Activated T-cell treated with anti-CD3 and anti-CD28 coated beads for 1 hour (primary cell): ENCODE results near the gene S100A5.
A peak's percentile ranks its signal among the peaks of the same experiment; 100 is the strongest.
"Not testable (repeated sequence)": the region's sequence is repeated elsewhere in the genome, so short reads cannot be mapped to it uniquely, and the experiment has no call there.

Experiments used
- DNase-seq: peaks from one replicate; pipeline ENCODE4 v3.0.0-alpha.2; 2020; ENCODE audit warnings: low read depth

S100A5 gene

DNA sequence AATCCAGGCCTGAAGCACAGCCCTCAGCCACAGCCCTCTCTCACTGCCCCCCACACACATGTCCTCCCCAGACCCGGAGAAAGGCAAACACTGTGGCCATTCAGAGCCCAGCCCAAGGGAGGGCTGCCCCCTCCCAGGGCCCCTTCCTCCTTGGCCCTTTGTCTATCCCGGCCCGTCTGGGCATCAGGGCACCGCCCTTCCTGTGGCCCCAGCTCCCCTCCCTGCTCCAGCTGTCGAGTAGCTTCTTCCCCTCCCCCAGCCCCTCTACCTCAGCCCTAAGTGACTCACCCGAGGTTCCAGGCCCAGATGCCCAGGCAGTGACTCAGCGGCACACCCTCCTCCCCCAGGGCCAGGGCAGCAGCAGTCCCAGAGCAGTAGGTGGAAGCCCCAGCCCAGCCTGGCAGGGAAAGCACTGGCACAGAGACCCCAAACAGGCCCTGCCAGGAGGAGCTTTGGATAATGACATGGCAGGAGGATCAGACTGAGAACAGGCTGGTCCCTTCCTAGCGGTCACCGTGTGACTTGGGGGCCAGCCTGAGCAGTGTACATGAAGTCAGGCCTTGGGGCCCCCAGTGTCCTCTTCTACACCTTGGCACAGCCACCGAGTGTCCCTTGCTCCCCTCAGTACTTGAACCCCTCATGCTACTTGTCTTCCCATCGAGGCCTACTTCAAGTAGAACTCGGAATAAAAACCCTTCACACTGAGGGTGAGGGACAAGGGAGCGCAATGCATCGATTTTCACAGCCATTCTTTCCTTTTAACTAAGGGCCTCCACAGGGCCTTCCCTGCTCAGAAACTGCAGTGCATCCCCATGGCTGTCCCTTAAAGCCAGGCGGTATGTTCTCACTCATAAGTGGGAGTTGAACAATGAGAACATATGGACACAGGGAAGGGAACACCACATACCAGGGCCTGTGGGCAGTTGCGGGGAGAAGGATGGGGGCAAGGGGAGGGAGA is 26.0 kb upstream of the S100A5 start:
- peak; percentile 76 for DNase-seq

DNA sequence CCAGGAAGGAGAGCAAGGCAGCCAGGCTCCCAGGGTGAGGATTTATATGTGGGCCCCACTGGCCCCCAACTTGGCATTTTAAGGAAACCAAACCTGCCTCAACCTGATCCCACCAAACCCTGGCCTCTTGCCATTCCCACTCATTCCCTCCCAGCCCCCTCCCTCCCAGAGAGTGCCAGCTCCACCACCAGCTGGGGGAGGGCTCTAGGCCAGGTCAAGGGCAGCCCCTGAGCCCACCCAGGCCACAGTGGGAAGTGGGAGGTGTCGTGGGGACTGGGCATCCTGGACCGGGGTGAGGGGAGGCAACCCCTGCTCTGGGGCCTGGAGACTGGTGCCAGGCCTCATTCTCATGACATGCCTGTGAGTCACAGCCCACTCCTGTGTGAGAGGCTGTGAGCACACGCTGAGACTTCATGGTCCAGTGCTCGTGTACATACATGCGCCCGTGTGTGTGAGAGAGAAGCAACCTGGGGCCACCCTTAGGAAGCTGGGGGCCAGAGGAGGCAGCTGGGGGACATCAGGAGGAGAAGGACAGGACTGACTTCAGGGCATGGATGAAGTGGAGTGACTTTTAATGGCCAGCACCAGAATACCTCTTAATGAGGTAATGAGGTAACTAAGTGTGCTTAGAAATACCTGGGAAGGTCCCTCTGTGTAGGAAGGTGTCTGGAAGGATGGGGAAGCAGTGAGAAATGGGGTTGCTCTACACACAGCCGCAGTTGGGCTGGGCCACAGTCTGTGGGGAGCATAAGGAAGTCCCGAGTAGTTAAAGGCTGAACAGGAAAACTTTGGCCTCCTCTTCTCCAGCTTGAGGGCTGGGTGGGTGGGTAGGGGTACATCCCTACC is 25.0 kb upstream of the S100A5 start, which contains the start of gene S100A2:
Gene S100A2, minus strand, starts transcription at position 316 of the 846 bp plus-strand sequence. CDS start 1,967 bp downstream, outside the sequence.
- no peak for DNase-seq

DNA sequence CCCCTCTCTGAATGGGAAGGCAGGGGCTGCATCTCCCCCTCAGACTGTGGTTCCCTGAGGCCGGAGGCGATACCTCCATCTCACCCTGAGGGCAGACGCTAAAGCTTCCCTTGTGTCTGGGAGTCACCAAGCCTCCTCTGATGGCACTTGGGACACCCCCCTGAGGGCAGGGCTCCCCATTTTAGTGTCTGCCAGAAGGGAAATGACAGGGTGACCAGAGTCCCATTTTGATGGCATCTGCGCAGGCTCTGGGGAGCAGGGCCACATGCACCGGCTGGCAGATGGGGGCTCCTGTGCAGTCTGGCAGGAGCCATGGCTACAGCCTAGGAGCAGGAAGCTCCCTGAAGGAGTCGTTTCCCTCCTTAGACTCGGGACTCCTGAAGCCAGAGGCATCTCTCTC is 23.3 kb upstream of the S100A5 start:
- DNase-seq: no peak

- DNase-seq: no peak
These were observed 22.8 kb upstream of the S100A5 start for GRCh38 chr1:153563483-153563901.

DNA sequence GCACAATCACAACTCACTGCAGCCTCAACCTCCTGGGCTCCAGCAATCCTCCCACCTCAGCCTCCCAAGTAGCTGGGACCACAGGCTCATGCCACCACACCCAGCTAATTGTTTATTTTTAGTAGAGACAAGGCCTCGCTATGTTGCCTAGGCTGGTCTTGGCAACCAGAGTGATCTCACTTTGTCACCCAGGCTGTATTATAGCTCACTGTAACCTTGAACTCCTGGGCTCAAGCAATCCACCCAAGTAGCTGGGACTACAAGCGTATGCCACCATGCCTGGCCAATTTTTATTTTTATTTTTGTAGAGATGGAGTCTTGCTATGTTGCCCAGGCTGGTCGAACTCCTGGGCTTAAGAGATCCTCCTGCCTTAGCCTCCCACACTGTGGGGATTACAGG is 21.3 kb upstream of the S100A5 start:
- not testable (repeated sequence) for DNase-seq

DNA sequence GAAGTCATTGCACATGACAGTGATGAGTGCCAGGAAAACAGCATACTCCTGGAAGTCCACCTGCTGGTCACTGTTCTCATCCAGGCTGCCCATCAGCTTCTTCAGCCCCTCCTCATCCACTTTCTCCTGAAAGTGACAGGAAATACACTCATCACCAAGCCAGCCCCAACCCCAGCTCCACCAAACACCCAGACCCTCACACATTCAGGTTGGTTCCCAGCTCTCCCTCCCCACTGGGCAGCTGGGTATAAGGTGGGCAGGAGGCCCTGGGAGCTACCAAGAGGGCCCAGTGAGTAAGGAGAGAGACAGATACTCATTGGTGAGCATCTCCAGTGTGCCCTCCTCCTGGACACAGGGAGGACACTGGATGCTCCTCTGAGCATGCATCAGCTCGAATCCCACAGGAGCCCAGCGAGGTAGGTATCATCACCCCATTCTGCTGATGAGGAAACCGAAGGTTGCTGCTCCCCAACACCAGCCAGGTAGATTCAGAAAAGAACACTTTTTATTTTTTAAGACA is 20.8 kb upstream of the S100A5 start:
- no peak for DNase-seq

GRCh38 chr1:153560771-153561465 is 20.2 kb upstream of the S100A5 start:
- no peak for DNase-seq

- DNase-seq: no peak
These were observed 19.5 kb upstream of the S100A5 start for GRCh38 chr1:153560241-153560640.

DNA sequence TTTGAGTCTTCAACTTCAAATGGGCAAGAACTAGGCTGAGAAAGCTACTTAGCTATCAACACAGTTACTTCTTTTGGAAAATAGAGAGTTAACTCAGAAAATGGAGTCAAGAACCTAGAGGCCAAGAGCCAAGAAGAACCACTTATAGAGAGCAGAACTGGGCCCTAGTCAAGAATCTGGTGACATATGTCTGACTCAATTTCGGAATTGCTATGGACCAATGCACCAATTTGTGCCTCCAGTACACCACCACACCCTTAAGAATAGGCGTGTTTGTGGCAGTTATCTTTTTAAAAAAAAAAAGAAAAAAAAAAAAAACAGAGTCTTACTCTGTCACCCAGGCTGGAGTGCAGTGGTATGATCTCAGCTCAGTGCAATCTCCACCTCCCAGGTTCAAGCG is 17.1 kb upstream of the S100A5 start:
- DNase-seq: no peak

DNA sequence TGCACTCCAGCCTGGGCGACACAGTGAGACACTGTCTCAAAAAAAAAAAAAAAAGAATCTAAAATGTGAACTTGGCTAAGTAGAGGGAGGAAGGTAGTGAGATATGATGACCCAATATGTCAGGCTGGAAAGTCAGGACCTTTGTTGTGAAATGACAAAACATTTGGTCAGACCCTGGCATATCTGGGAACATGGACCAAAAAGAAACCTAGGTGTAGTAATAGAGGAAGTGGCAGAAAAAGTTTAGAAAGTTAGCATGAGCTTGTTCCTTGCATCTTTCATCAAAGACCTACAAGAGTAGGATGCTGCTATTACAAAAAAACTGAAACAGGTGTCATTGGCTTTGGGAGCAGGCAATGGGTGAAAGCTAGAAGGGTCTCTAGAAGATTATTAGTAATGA is 15.6 kb upstream of the S100A5 start:
- DNase-seq: no peak

DNA sequence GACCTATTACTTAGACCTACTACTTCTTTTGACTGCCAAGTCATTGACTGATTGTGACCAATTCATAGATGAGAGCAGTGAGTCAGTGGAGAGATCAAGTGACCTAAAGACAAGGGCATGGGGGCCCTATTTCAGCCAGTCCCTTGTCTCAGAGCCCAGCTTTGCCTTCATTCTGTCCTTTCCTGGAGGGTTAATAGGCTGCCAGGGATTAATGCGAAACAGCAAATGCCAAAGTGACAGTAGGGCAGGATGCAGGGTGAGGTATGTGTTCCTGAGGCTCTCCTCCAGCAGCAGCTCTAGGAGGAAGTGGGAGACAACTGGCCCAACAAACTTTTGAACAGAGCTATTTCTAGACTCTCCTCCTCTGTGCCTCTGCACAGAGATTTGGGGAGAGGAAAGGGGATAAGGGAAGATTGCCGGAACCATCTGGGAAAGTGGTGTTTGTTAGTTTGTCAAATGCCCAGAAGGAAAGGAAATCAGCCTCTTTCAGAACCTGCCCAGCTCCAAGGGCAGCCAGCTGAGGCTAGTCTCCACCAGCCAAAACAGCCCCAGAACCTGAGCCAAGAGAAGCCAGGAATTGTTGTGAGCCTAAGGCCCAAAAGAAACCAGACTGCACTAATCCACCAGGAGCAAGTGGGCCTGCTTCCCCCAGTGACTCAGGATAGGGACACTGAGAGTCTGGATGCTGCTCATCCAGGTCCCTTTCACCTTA is 13.3 kb upstream of the S100A5 start:
- no peak for DNase-seq

- no peak for DNase-seq
These were observed 12.4 kb upstream of the S100A5 start for GRCh38 chr1:153553096-153553495.

GRCh38 chr1:153552335-153552734 is 11.6 kb upstream of the S100A5 start:
- DNase-seq: no peak

- no peak for DNase-seq
These were observed 10.2 kb upstream of the S100A5 start for GRCh38 chr1:153550827-153551500.

- DNase-seq: no peak
These were observed 9.6 kb upstream of the S100A5 start for GRCh38 chr1:153550398-153550758.

- DNase-seq: no peak
These were observed 9.1 kb upstream of the S100A5 start for GRCh38 chr1:153549741-153550397.

- DNase-seq: no peak
These were observed 8.3 kb upstream of the S100A5 start, which contains the start of gene S100A3 for GRCh38 chr1:153548722-153549688. S100A3 (minus strand) TSS chr1:153549258; CDS start chr1:153548485, 773 bp downstream.

- no peak for DNase-seq
These were observed 7.1 kb upstream of the S100A5 start for GRCh38 chr1:153547560-153548551.
